Measurements from ENCODE around the gene CNGA4.

- no peak for TF ChIP-seq POLR2AphosphoS5 (IDR thresholded peaks at IDR 0.05; ENCODE audit: low read depth, low read length)
- no peak for TF ChIP-seq POLR2A (IDR thresholded peaks at IDR 0.05; ENCODE audit: low read depth, low read length)
Measured at GRCh38 chr11:6196396-6196795, 42.5 kb upstream of the CNGA4 start.
